K562 (cell line): Measurements from ENCODE around the gene GPR3. TPM values are rescaled to one million over a fixed set of nuclear protein-coding genes. Genes with fewer than 3 reads are reported as not detected.

Source experiments
- CBX5 ChIP-seq: IDR thresholded peaks from 2 replicates; pipeline ENCODE4 v1.6.1; 2014; ENCODE audit warnings: low read depth, borderline replicate concordance
- EGR1 ChIP-seq: fragments of 450-650 bp; conservative IDR thresholded peaks from 2 replicates; pipeline ENCODE4 v1.6.1; 2017; ENCODE audit warnings: mild to moderate bottlenecking
- ETV5 ChIP-seq: sonication (generic); formaldehyde crosslinking; IDR thresholded peaks from 2 replicates; pipeline ENCODE4 v1.4.0; 2020; ENCODE audit warnings: low read depth, mild to moderate bottlenecking, missing genetic modification reagents
- FOSL1 ChIP-seq: fragments of 200-800 bp; sonication (Bioruptor generic); conservative IDR thresholded peaks from 2 replicates; pipeline ENCODE4 v1.6.1; 2016; ENCODE audit warnings: missing genetic modification characterization, missing compliant biosample characterization
- HMGN3 ChIP-seq: IDR thresholded peaks from 2 replicates; pipeline ENCODE4 v1.6.1; 2011; ENCODE audit warnings: borderline replicate concordance, low read depth, mild to moderate bottlenecking, mixed read lengths, low read length; ENCODE audit not compliant: insufficient read length; ENCODE audit errors: extremely low read depth
- KDM1A ChIP-seq, 2 experiments: fragments of 450-650 bp; IDR thresholded peaks; 2 replicates each; pipeline ENCODE4 v1.6.1; 2016; ENCODE audit warnings: mild to moderate bottlenecking in 2 of 2
- MAZ ChIP-seq, 2 experiments: fragments of 450-650 bp in 1 of 2; sonication (generic) in 1 of 2; formaldehyde crosslinking; IDR thresholded peaks in 1 of 2; conservative IDR thresholded peaks in 1 of 2; 2 replicates each; pipeline versions ENCODE4 v1.4.0 to v1.5.0; 2020; ENCODE audit warnings: mild to moderate bottlenecking in 1 of 2, missing genetic modification reagents in 1 of 2
- MTA2 ChIP-seq: fragments of 450-650 bp; IDR thresholded peaks from 2 replicates; pipeline ENCODE4 v1.6.1; 2016; ENCODE audit warnings: low read depth
- NUFIP1 ChIP-seq: fragments of 450-650 bp; IDR thresholded peaks from 2 replicates; pipeline ENCODE4 v1.6.1; 2018; ENCODE audit not compliant: partially characterized antibody
- PHF20 ChIP-seq: fragments of 450-650 bp; IDR thresholded peaks from 2 replicates; pipeline ENCODE4 v1.6.1; 2018; ENCODE audit not compliant: partially characterized antibody
- PRPF4 ChIP-seq: fragments of 200-400 bp; formaldehyde crosslinking; IDR thresholded peaks from one replicate; pipeline ENCODE4 v1.6.1; 2017; ENCODE audit warnings: low read length, low read depth, mild to moderate bottlenecking; ENCODE audit not compliant: insufficient read depth, poor library complexity, severe bottlenecking
- TCFL5 ChIP-seq: fragments of 250-450 bp; sonication (Bioruptor Pico); conservative IDR thresholded peaks from 2 replicates; pipeline ENCODE4 v1.6.1; 2021; ENCODE audit warnings: mild to moderate bottlenecking, moderate library complexity, matching md5 sums
- TOE1 ChIP-seq, 2 experiments: fragments of 450-650 bp in 1 of 2; sonication (generic) in 1 of 2; formaldehyde crosslinking in 1 of 2; IDR thresholded peaks; 2 replicates each; pipeline versions ENCODE4 v1.7.1 to v1.8.0; 2016 to 2022; ENCODE audit warnings: borderline replicate concordance in 2 of 2, mild to moderate bottlenecking in 2 of 2, antibody characterized with exemption in 1 of 2, inconsistent platforms in 1 of 2, low read depth in 1 of 2, missing genetic modification reagents in 1 of 2, moderate library complexity in 1 of 2
- ZBTB1 ChIP-seq: sonication (generic); formaldehyde crosslinking; IDR thresholded peaks from 2 replicates; pipeline ENCODE4 v1.8.1; 2023; ENCODE audit warnings: missing genetic modification reagents, low read depth, mild to moderate bottlenecking, borderline replicate concordance
- polyA plus RNA-seq, 8 experiments: library from polyadenylated mRNA; depleted of rRNA in 4 of 8; stranded (reverse) in 5 of 8; unstranded in 3 of 8; fragments of >200 nt; fragmentation: Nextera tagmentation in 2 of 8; fragmentation: Illumina TruSeq in 1 of 8; extraction: Ambion mirVana in 2 of 8; extraction: Trizol in 1 of 8; gene quantifications; 2 replicates each; pipeline versions ENCODE4 v1.2.1 to v1.2.3, GENCODE V29; 2011 to 2014; ENCODE audit warnings: inconsistent platforms in 1 of 8, missing spikeins in 1 of 8
- total RNA-seq, 7 experiments: library from RNA; depleted of rRNA in 6 of 7; stranded (reverse); fragments of >200 nt in 6 of 7; fragmentation: Illumina TruSeq in 2 of 7; extraction: Trizol in 2 of 7; gene quantifications; 2 replicates each; pipeline versions ENCODE4 v1.2.1 to v1.2.3, GENCODE V29; 2011 to 2021; ENCODE audit warnings: low replicate concordance in 1 of 7
- TF ChIP-seq, protein P1 (sequence below): sonication (generic); formaldehyde crosslinking; IDR thresholded peaks from 2 replicates; pipeline ENCODE4 v1.8.0; 2022; ENCODE audit warnings: mild to moderate bottlenecking, missing genetic modification reagents
- TF ChIP-seq, protein P2 (sequence below), 2 experiments: fragments of 450-650 bp in 1 of 2; sonication (generic) in 1 of 2; formaldehyde crosslinking in 1 of 2; IDR thresholded peaks in 1 of 2; conservative IDR thresholded peaks in 1 of 2; 2 replicates each; pipeline versions ENCODE4 v1.6.1 to v1.8.1; 2016 to 2023; ENCODE audit warnings: mild to moderate bottlenecking in 2 of 2, moderate library complexity in 2 of 2, inconsistent platforms in 1 of 2, missing genetic modification reagents in 1 of 2
- TF ChIP-seq, protein P3 (sequence below), 3 experiments: fragments of 200-800 bp in 1 of 3; fragments of 250-450 bp in 1 of 3; fragments of 450-650 bp in 1 of 3; sonication (Bioruptor Pico) in 1 of 3; sonication (Bioruptor generic) in 1 of 3; formaldehyde crosslinking in 1 of 3; IDR thresholded peaks; 2 replicates each; pipeline versions ENCODE4 v1.6.1 to v1.8.0; 2016 to 2022; ENCODE audit warnings: mild to moderate bottlenecking in 2 of 3, missing genetic modification characterization in 2 of 3, missing compliant biosample characterization in 1 of 3, moderate library complexity in 1 of 3
- TF ChIP-seq, protein P4 (sequence below): IDR thresholded peaks from 3 replicates; pipeline ENCODE4 v1.6.1; 2011; ENCODE audit warnings: borderline replicate concordance, mild to moderate bottlenecking; ENCODE audit not compliant: insufficient read length, insufficient read depth

Gene GPR3
- total and polyA plus RNA-seq, 9 of the 15 experiments (the other 6 are each of a cell fraction or from before 2014, with no cell fraction given): 0.24 to 11.5 (median 3.7) TPM

DNA sequence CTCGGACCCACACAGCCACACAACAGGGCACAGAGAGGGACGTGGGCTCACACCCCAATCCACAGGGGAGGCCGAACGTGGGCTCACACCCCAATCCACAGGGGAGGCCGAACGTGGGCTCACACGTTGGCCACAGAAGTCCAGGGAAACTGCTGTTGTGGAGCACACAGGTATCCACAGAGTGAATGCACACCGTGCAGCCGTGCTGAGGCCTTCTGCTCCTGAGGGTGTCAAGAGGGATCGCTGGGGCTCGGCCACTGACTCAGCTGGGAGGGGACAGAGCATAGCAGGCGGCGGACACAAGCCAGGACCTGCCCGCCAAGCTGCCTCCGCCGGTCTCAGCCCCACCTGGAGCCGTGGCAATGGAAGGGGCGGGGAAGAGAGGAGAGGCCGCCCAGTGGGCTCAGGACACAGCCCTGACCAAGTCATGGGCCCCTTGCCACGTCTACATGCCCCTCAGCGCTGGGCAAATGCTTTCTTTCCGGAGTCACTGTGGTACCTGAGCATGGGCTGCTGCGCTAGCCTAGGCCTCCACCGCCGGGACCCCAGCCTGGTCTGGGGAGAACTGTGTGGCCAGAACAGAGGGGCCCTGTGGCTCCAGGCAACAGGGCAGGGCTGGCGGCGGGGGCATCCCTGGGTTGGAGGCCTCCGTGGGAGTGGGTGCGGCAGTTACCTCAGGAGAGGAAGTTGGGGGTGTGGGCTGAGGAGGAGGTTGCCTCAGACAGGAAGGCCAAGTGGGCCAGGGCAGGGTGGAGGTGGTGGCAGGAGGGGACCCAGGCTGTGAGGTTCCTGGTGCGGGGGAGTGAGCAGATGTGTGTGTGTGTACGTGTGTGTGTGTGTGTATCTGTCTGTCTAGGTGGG lies 49.4 kb upstream of the GPR3 start (continued):
- TF ChIP-seq KDM1A (IDR thresholded peaks at IDR 0.05): peak in 1 of 2 experiments; percentile 38; a peak in 1 of 4 replicates
- TF ChIP-seq, protein P1, sequence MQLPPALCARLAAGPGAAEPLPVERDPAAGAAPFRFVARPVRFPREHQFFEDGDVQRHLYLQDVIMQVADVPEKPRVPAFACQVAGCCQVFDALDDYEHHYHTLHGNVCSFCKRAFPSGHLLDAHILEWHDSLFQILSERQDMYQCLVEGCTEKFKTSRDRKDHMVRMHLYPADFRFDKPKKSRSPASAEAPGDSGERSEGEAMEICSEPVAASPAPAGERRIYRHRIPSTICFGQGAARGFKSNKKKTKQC (CRISPR knock-in tag): peak; percentile 45; the same call in 1 of the 2 replicates
- TF ChIP-seq, protein P2, sequence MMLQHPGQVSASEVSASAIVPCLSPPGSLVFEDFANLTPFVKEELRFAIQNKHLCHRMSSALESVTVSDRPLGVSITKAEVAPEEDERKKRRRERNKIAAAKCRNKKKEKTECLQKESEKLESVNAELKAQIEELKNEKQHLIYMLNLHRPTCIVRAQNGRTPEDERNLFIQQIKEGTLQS (IDR thresholded peaks at IDR 0.05): no peak
- TF ChIP-seq, protein P2 (CRISPR knock-in tag; conservative IDR thresholded peaks at IDR 0.05): no peak
- TF ChIP-seq HMGN3: peak; percentile 30
- 0 out of 2 replicates have a peak, but pooled peaks have one; percentile 33 for TF ChIP-seq FOSL1 (tag)
- TF ChIP-seq, protein P3, sequence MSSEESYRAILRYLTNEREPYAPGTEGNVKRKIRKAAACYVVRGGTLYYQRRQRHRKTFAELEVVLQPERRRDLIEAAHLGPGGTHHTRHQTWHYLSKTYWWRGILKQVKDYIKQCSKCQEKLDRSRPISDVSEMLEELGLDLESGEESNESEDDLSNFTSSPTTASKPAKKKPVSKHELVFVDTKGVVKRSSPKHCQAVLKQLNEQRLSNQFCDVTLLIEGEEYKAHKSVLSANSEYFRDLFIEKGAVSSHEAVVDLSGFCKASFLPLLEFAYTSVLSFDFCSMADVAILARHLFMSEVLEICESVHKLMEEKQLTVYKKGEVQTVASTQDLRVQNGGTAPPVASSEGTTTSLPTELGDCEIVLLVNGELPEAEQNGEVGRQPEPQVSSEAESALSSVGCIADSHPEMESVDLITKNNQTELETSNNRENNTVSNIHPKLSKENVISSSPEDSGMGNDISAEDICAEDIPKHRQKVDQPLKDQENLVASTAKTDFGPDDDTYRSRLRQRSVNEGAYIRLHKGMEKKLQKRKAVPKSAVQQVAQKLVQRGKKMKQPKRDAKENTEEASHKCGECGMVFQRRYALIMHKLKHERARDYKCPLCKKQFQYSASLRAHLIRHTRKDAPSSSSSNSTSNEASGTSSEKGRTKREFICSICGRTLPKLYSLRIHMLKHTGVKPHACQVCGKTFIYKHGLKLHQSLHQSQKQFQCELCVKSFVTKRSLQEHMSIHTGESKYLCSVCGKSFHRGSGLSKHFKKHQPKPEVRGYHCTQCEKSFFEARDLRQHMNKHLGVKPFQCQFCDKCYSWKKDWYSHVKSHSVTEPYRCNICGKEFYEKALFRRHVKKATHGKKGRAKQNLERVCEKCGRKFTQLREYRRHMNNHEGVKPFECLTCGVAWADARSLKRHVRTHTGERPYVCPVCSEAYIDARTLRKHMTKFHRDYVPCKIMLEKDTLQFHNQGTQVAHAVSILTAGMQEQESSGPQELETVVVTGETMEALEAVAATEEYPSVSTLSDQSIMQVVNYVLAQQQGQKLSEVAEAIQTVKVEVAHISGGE (CRISPR knock-in tag; IDR thresholded peaks at IDR 0.05): 0 out of 6 replicates have a peak, but pooled peaks of 1 of the 3 experiments have one; percentile 29
- TF ChIP-seq NUFIP1: peak; percentile 19
- TF ChIP-seq ETV5 (CRISPR knock-in tag): peak; percentile 55; the same call in 1 of the 2 replicates
- no peak for TF ChIP-seq CBX5
- TF ChIP-seq EGR1: peak; percentile 93
- TF ChIP-seq MAZ (CRISPR knock-in tag; conservative IDR thresholded peaks at IDR 0.05 in 1 of 2, IDR thresholded peaks at IDR 0.05 in 1 of 2): peak in 1 of 2 experiments; percentile 29; a peak in 1 of 4 replicates
- 0 out of 2 replicates have a peak, but pooled peaks have one; percentile 20 for TF ChIP-seq MTA2
- TF ChIP-seq, protein P4, sequence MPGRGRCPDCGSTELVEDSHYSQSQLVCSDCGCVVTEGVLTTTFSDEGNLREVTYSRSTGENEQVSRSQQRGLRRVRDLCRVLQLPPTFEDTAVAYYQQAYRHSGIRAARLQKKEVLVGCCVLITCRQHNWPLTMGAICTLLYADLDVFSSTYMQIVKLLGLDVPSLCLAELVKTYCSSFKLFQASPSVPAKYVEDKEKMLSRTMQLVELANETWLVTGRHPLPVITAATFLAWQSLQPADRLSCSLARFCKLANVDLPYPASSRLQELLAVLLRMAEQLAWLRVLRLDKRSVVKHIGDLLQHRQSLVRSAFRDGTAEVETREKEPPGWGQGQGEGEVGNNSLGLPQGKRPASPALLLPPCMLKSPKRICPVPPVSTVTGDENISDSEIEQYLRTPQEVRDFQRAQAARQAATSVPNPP: no peak
- peak; percentile 74; the same call in 1 of the 2 replicates for TF ChIP-seq ZBTB1
- TF ChIP-seq PRPF4: no peak
- TF ChIP-seq TOE1 (IDR thresholded peaks at IDR 0.05; ENCODE audit: borderline replicate concordance): no peak
- TF ChIP-seq TOE1 (CRISPR knock-in tag; IDR thresholded peaks at IDR 0.05; ENCODE audit: borderline replicate concordance, low read depth): peak; percentile 81; the same call in 1 of the 2 replicates
- TF ChIP-seq PHF20: peak; percentile 19
- no peak for TF ChIP-seq TCFL5 (CRISPR knock-in tag)
